HG03045 (cell line): ENCODE data around the gene USP3.

ENCODE experiments used
- ATAC-seq: cut with Tn5 transposase; IDR thresholded peaks from one replicate; pipeline ENCODE4 v1.9.1; 2021; ENCODE audit warnings: mild to moderate bottlenecking, moderate library complexity; ENCODE audit not compliant: unreplicated experiment

USP3 gene

DNA sequence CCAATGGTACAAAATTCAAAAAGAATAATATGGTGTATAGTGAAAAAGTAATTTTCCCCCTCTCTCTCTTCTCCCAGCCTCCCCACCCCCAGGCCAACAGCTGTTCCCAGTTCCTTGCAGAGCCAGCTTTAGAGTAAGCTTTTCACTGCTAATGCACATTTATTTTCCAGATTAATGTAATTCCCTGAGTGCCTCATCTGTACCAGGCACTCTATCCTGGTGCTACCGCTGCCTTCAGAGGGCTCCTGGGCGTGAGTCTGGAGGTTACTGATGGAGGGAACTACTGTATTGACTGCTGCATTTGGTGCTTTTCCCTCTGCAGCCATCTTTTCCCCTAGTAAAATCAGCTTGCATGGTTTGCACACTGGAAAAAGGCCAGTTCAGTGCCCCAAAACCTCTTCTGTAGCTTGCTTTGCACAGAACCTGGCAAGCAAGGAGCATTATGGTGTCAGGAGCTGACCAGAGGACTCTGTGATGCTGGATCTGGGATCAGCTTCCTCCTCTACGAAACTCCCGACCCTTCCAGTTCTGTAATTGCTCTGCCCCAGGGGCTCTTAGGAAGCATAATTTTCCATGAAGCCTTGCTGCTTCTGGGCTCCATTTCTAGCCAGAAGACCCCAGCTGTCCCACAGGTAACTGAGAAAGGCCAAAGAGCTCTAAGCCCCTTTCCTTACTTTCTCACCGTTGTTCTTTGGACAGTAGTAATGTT, 8.5 kb upstream of the USP3 start:
- no peak for ATAC-seq

DNA sequence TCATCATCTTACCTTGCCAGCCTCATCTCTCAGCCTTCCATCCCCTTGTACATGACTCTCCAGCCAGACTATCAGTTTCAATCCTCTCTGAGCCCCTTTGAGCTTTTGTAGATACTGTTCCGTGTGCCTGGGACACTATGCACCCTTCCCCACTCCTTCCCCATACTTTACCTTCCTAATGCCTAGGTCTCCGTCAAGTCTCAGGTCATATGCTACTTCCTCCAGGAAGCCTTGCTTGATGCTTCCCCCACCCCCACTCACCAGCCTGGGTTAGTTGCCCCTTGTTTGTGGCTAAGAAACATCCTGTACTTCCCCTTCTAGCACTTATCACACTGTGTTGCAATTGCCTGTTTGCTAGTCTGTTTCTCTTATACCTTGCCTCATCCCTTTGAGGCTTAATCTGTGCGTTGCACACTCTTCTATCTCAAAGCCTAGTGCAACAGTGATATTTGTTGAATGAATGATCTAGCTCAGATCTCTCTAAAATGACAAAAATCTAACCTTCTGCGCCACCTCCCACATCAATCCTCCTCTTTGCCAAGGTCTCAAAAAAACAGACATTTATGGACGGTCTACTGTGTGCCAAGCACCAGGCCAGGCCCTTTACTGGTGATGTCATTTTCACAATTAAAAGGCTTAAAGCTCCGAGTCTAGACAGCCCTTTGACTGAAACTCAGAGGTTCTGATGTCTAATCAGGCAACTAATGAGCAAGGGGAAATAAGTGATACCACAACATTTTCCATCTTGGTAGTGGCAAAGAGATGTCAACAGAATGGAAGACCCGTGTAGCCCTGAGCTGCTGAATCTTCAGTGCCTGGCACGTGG, 6.5 kb upstream of the USP3 start:
- ATAC-seq, result no peak

DNA sequence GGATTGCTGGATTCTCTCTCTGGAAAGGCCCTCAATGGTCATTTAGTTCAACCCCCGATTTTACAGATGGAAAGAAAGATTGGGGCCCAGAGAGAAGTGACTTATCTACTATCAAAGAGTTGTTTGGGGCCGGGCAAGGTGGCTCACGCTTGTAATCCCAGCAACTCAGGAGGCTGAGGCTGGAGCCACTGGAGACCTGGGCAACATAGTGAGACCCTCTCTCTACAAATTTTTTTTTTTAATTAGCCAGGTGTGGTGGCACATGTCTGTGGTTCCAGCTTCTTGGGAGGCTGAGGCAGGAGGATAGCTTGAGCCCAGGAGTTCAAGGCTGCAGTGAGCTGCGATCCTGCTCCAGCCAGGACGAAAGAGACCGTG, 5.2 kb upstream of the USP3 start:
- ATAC-seq, result no peak

DNA sequence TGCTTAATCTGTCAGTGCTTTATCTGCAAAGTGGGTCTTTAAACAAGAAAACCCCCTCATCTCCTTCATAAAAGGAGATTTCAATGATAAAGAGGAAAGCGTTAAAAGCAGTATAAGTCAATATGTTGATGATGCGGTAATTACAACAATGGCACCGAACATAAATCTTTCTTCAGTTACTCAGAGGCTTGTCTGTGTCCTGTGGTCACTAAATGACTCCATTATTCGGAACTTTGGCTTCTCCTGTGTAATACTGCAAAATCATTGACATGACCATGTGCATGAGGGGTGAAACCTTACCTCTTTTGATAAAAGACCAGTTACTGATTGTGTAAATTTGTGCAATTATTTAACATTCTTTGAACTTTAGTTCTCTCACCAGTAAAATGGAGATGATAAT, 4.8 kb upstream of the USP3 start:
- no peak for ATAC-seq

DNA sequence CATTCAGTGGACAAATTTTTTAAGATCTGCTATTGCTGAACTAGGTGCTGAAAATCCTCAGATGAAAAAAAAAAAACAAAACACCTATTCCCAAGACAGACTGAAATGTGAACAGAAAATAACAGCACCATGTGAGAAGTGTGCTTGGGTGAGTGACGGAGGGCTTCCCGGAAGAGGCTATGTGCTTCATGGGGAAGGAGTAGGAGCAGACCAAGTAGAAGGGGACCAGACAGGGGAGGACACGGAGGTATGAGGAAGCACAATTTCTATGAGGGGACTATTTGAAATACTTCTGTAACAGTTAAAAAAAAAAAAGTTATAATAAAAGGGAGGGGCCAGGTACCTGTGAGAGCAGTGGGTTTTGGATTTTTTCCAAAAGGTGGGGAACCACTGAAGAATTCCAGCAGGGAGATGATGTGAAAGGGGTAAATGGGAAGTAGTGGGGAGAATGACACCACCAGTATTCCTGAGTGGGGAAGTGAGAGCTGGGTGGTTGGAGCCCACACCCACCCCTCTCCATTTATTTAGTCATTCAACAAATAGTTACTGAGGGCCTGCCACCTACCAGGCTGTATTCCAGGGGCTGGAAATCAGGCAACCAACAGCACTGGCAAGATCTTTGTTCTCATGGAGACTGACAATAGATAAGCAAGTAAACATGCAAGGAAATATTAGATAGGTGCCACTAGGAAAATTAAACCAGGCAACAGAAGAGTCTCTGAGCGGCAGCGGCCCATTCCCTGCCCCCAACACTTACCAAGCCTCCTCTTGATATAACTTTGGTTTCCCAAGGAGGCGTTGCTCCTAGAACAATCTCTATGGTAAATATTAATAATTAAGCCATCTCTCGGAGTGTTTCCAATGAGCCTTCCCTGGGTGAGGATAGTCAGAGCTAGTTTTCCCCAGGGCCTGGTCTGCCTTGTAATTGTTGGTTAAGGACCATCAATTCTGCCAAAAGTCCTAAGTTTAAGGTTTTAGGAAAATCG, 3.8 kb upstream of the USP3 start:
- no peak for ATAC-seq

- ATAC-seq, result no peak
These were observed 2.9 kb upstream of the USP3 start for GRCh38 chr15:63501256-63502089.

- no peak for ATAC-seq
These were observed 2.1 kb upstream of the USP3 start for GRCh38 chr15:63502137-63502766.

GRCh38 chr15:63502843-63503738, 1.3 kb upstream of the USP3 start:
- peak; percentile 42 for ATAC-seq

DNA sequence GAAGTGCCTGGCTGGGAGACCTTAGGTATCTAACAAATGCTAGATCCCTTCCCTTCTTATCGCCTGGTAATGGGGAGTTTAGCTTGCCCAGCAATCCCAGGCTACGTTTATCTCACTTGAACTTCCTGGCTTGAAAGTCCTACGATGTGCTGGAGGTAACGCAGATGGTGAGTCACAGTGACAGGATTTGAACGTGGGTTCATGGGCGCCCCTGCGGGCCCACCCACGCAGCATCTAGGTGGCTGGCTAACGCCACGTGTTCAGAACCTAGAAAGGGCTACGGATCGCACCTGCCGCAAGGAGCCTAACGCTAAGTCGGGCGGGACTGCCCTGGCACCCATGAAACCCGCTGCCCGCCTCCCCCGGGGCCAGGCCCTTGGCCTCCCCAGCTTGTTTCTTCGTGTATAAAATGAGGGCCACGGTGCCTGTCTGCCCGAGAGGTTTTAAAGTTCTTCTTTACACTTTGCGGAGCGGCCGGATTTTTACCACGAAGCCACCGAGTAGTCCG, 600 bp upstream of the USP3 start:
- ATAC-seq, result peak; percentile 26

DNA sequence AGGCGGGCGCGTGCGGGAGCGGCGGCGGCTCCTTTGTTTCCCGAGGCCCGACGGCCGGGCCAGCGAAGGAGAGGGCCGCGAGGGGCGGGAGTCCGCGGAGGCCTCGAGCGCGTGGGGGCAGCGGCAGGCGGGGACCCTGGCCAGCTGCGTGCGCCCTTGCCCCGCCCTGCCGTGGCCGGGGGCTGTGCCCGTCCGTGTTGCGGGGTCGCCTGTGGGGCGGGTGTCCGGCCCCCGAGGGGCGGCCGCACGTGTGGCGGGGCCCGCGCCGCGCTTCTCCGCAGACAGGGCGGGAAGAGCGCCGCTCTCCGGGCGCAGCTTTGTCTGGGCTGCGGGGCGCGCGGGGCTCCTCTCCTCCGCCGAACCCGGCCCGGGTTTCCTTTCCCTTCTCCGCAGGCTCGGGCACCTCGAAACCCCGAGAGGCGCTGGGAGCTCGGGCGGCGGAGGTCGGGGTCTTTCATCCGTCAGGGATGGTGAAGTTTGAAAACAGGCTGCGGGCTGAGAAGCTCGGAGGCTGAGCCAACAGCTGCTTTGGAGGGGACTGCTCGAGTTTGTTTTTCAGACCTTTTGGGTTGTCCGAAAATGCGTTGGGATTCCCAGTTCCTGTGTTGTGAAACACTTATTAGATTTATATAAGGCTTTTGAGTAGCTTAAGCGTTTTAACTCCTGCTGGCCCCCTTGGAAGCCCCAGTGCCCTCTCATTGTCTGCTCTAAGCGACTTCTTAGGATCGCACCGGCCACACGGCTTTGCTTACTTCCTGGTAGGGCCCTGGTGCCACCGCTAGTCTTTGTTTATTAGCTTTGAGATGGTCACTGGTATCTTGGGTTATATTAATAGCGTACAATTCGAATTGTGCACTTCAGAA, 817 bp downstream of the USP3 start:
- peak; percentile 16 for ATAC-seq

GRCh38 chr15:63505842-63506222, 1.4 kb downstream of the USP3 start:
- no peak for ATAC-seq

DNA sequence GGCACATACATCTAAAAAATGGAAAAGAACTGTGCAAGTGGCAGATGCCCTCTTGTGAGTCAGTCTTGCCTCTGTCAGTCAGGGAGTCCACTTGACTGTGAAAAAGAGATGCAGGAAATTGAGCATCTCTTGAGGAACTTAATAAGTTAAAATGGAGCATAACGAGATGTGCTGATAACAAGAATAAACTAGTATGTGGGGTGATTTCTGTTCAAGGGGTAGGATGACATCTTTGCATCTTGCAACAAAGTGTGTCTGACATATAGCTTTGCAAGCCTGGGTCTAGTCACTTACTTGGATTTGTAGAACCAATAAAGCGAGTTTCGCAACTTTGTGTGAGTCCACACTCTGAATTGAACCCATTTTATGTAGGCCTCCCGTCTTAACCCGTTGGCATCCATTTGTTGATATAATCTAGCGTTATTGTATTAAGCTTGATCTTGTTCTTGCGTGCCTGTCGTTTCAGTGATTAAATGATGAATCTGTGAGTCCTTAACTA, 2.2 kb downstream of the USP3 start:
- no peak for ATAC-seq

GRCh38 chr15:63507878-63508818, 3.8 kb downstream of the USP3 start:
- no peak for ATAC-seq

- no peak for ATAC-seq
These were observed 4.9 kb downstream of the USP3 start for GRCh38 chr15:63509056-63509954.
